Measurements from ENCODE around the gene LMBR1L.

LMBR1L gene

GRCh38 chr12:49054524-49054923, 56.1 kb downstream of the LMBR1L start:
- Histone ChIP-seq H3K4me3 (ENCODE audit: low read depth in 1 of 2, low read length in 2 of 2) (no peak overlapping the region), H3K9ac (ENCODE audit: low read depth in 1 of 2, low read length in 2 of 2) (no peak overlapping the region), H3K9me3 (ENCODE audit: control insufficient read depth in 1 of 2, low read length in 2 of 2) (no peaks in the 10 kb centered on the region), H3K27ac (ENCODE audit: low read depth, low read length) (no peak overlapping the region), H3K27me3 (ENCODE audit: control insufficient read depth in 1 of 2, insufficient read depth in 2 of 2, low read length in 2 of 2) (no peaks in the 10 kb centered on the region), H3K36me3 (ENCODE audit: control insufficient read depth in 1 of 2, insufficient read depth in 2 of 2, low read length in 2 of 2) (peaks cover 53 to 58% of the 10 kb centered on the region in 2 donors), H3K4me1 (ENCODE audit: control insufficient read depth in 1 of 2, insufficient read depth in 2 of 2, low read length in 2 of 2) (peaks cover 39 to 42% of the 10 kb centered on the region in 2 donors)

GRCh38 chr12:49054096-49054495, 56.6 kb downstream of the LMBR1L start:
- no peaks in the 10 kb centered on the region for H3K27me3 ChIP-seq (ENCODE audit: control insufficient read depth in 1 of 2, insufficient read depth in 2 of 2, low read length in 2 of 2)
- H3K36me3 ChIP-seq (ENCODE audit: control insufficient read depth in 1 of 2, insufficient read depth in 2 of 2, low read length in 2 of 2) = peaks cover 58 to 63% of the 10 kb centered on the region in 2 donors
- H3K4me1 ChIP-seq (ENCODE audit: control insufficient read depth in 1 of 2, insufficient read depth in 2 of 2, low read length in 2 of 2) = peaks cover 39 to 40% of the 10 kb centered on the region in 2 donors

GRCh38 chr12:49052451-49053208, 58.0 kb downstream of the LMBR1L start:
- Histone ChIP-seq H3K4me1 (ENCODE audit: control insufficient read depth in 1 of 2, insufficient read depth in 2 of 2, low read length in 2 of 2) (peaks cover 25 to 26% of the 10 kb centered on the region in 2 donors), H3K4me3 (ENCODE audit: low read depth in 1 of 2, low read length in 2 of 2) (no peak overlapping the region), H3K27ac (ENCODE audit: low read depth, low read length) (no peak overlapping the region), H3K27me3 (ENCODE audit: control insufficient read depth in 1 of 2, insufficient read depth in 2 of 2, low read length in 2 of 2) (no peaks in the 10 kb centered on the region), H3K9me3 (ENCODE audit: control insufficient read depth in 1 of 2, low read length in 2 of 2) (no peaks in the 10 kb centered on the region), H3K9ac (ENCODE audit: low read depth in 1 of 2, low read length in 2 of 2) (no peak overlapping the region), H3K36me3 (ENCODE audit: control insufficient read depth in 1 of 2, insufficient read depth in 2 of 2, low read length in 2 of 2) (peaks cover 70 to 77% of the 10 kb centered on the region in 2 donors)

More at GRCh38 chr12:49054096-49054495, 56.6 kb downstream of the LMBR1L start:
- H3K4me3 ChIP-seq (ENCODE audit: low read depth in 1 of 2, low read length in 2 of 2) = no peak overlapping the region
- H3K27ac ChIP-seq (ENCODE audit: low read depth, low read length) = no peak overlapping the region
- no peaks in the 10 kb centered on the region for H3K9me3 ChIP-seq (ENCODE audit: control insufficient read depth in 1 of 2, low read length in 2 of 2)
- H3K9ac ChIP-seq (ENCODE audit: low read depth in 1 of 2, low read length in 2 of 2) = no peak overlapping the region

- Histone ChIP-seq H3K27ac (ENCODE audit: low read depth, low read length) (no peak overlapping the region), H3K4me1 (ENCODE audit: control insufficient read depth in 1 of 2, insufficient read depth in 2 of 2, low read length in 2 of 2) (peaks cover 18 to 19% of the 10 kb centered on the region in 2 donors), H3K4me3 (ENCODE audit: low read depth in 1 of 2, low read length in 2 of 2) (no peak overlapping the region), H3K9me3 (ENCODE audit: control insufficient read depth in 1 of 2, low read length in 2 of 2) (no peaks in the 10 kb centered on the region), H3K27me3 (ENCODE audit: control insufficient read depth in 1 of 2, insufficient read depth in 2 of 2, low read length in 2 of 2) (no peaks in the 10 kb centered on the region), H3K9ac (ENCODE audit: low read depth in 1 of 2, low read length in 2 of 2) (no peak overlapping the region), H3K36me3 (ENCODE audit: control insufficient read depth in 1 of 2, insufficient read depth in 2 of 2, low read length in 2 of 2) (peaks cover 72 to 85% of the 10 kb centered on the region in 2 donors)
Measured at GRCh38 chr12:49051777-49052438, 58.7 kb downstream of the LMBR1L start.

GRCh38 chr12:49051373-49051764, 59.3 kb downstream of the LMBR1L start:
- Histone ChIP-seq H3K9me3 (ENCODE audit: control insufficient read depth in 1 of 2, low read length in 2 of 2) (no peaks in the 10 kb centered on the region), H3K4me3 (ENCODE audit: low read depth in 1 of 2, low read length in 2 of 2) (no peak overlapping the region), H3K9ac (ENCODE audit: low read depth in 1 of 2, low read length in 2 of 2) (no peak overlapping the region), H3K36me3 (ENCODE audit: control insufficient read depth in 1 of 2, insufficient read depth in 2 of 2, low read length in 2 of 2) (peaks cover 74 to 90% of the 10 kb centered on the region in 2 donors), H3K4me1 (ENCODE audit: control insufficient read depth in 1 of 2, insufficient read depth in 2 of 2, low read length in 2 of 2) (peaks cover 12 to 14% of the 10 kb centered on the region in 2 donors), H3K27me3 (ENCODE audit: control insufficient read depth in 1 of 2, insufficient read depth in 2 of 2, low read length in 2 of 2) (no peaks in the 10 kb centered on the region), H3K27ac (ENCODE audit: low read depth, low read length) (no peak overlapping the region)

- peaks cover 80 to 96% of the 10 kb centered on the region in 2 donors for H3K36me3 ChIP-seq (ENCODE audit: control insufficient read depth in 1 of 2, insufficient read depth in 2 of 2, low read length in 2 of 2)
- H3K9me3 ChIP-seq (ENCODE audit: control insufficient read depth in 1 of 2, low read length in 2 of 2) = no peaks in the 10 kb centered on the region
- no peak overlapping the region for H3K4me3 ChIP-seq (ENCODE audit: low read depth in 1 of 2, low read length in 2 of 2)
- H3K27ac ChIP-seq (ENCODE audit: low read depth, low read length) = no peak overlapping the region
- H3K9ac ChIP-seq (ENCODE audit: low read depth in 1 of 2, low read length in 2 of 2) = no peak overlapping the region
- peaks cover 6 to 8% of the 10 kb centered on the region in 2 donors for H3K4me1 ChIP-seq (ENCODE audit: control insufficient read depth in 1 of 2, insufficient read depth in 2 of 2, low read length in 2 of 2)
- no peaks in the 10 kb centered on the region for H3K27me3 ChIP-seq (ENCODE audit: control insufficient read depth in 1 of 2, insufficient read depth in 2 of 2, low read length in 2 of 2)
Measured at GRCh38 chr12:49050507-49051372, 59.9 kb downstream of the LMBR1L start.

- Histone ChIP-seq H3K27ac (ENCODE audit: low read depth, low read length) (no peak overlapping the region), H3K27me3 (ENCODE audit: control insufficient read depth in 1 of 2, insufficient read depth in 2 of 2, low read length in 2 of 2) (no peaks in the 10 kb centered on the region), H3K4me3 (ENCODE audit: low read depth in 1 of 2, low read length in 2 of 2) (no peak overlapping the region), H3K9ac (ENCODE audit: low read depth in 1 of 2, low read length in 2 of 2) (no peak overlapping the region), H3K9me3 (ENCODE audit: control insufficient read depth in 1 of 2, low read length in 2 of 2) (no peaks in the 10 kb centered on the region), H3K4me1 (ENCODE audit: control insufficient read depth in 1 of 2, insufficient read depth in 2 of 2, low read length in 2 of 2) (no peaks in the 10 kb centered on the region), H3K36me3 (ENCODE audit: control insufficient read depth in 1 of 2, insufficient read depth in 2 of 2, low read length in 2 of 2) (peaks cover 84 to 100% of the 10 kb centered on the region in 2 donors)
Measured at GRCh38 chr12:49049566-49050224, 61.0 kb downstream of the LMBR1L start.

GRCh38 chr12:49048953-49049352, 61.7 kb downstream of the LMBR1L start:
- Histone ChIP-seq H3K9me3 (ENCODE audit: control insufficient read depth in 1 of 2, low read length in 2 of 2) (no peaks in the 10 kb centered on the region), H3K27me3 (ENCODE audit: control insufficient read depth in 1 of 2, insufficient read depth in 2 of 2, low read length in 2 of 2) (no peaks in the 10 kb centered on the region), H3K36me3 (ENCODE audit: control insufficient read depth in 1 of 2, insufficient read depth in 2 of 2, low read length in 2 of 2) (peaks cover 84 to 100% of the 10 kb centered on the region in 2 donors), H3K9ac (ENCODE audit: low read depth in 1 of 2, low read length in 2 of 2) (no peak overlapping the region), H3K4me1 (ENCODE audit: control insufficient read depth in 1 of 2, insufficient read depth in 2 of 2, low read length in 2 of 2) (no peaks in the 10 kb centered on the region), H3K27ac (ENCODE audit: low read depth, low read length) (no peak overlapping the region), H3K4me3 (ENCODE audit: low read depth in 1 of 2, low read length in 2 of 2) (no peak overlapping the region)
